SK-N-MC (cell line): ENCODE data around the gene PMCH.

Source experiments
- DNase-seq: peaks from one replicate; pipeline ENCODE4 v3.0.0-alpha.2; 2011; ENCODE audit warnings: low read depth, low spot score
- H3K27ac ChIP-seq: fragments of 200-600 bp; sonication (generic); 2 replicates; pipeline ENCODE4 v1.5.1; 2016; ENCODE audit warnings: mixed run types
- H3K36me3 ChIP-seq: fragments of 200-600 bp; sonication (generic); 2 replicates; pipeline ENCODE4 v1.6.1; 2017; ENCODE audit warnings: antibody characterized with exemption, low read length, mixed read lengths; ENCODE audit not compliant: insufficient read depth
- H3K4me3 ChIP-seq: fragments of 200-600 bp; sonication (generic); 2 replicates; pipeline ENCODE4 v1.5.1; 2016
- H3K9ac ChIP-seq: fragments of 200-600 bp; sonication (generic); 2 replicates; pipeline ENCODE4 v1.8.0; 2017; ENCODE audit warnings: mixed run types, mixed read lengths; ENCODE audit not compliant: insufficient read length
- H3K9me3 ChIP-seq: fragments of 200-600 bp; sonication (generic); 2 replicates; pipeline ENCODE4 v1.6.1; 2017; ENCODE audit warnings: low read depth, mild to moderate bottlenecking, antibody characterized with exemption, low read length, moderate library complexity, mixed read lengths
- EZH2 ChIP-seq: fragments of 200-600 bp; sonication (generic); IDR thresholded peaks from one replicate; pipeline ENCODE4 v1.6.1; 2017; ENCODE audit warnings: antibody characterized with exemption
- FOXP2 ChIP-seq: optimal IDR thresholded peaks from 2 replicates; pipeline ENCODE3; 2011; ENCODE audit warnings: mild to moderate bottlenecking, moderate library complexity; ENCODE audit not compliant: insufficient read depth; ENCODE audit errors: extremely low read length, control extremely low read depth
- POLR2AphosphoS5 ChIP-seq: IDR thresholded peaks from 2 replicates; pipeline ENCODE4 v1.6.1; 2012; ENCODE audit warnings: mild to moderate bottlenecking, low read depth, low read length, borderline replicate concordance

Gene PMCH

GRCh38 chr12:102202556-102202955 is 4.9 kb upstream of the PMCH start:
- no peak for TF ChIP-seq POLR2AphosphoS5
- no peak for TF ChIP-seq FOXP2
- no peak for TF ChIP-seq EZH2
- no peak for DNase-seq
- no peak overlapping the region for H3K27ac ChIP-seq
- H3K36me3 ChIP-seq: peaks cover 27% of the 10 kb centered on the region
- no peak overlapping the region for H3K9ac ChIP-seq
- H3K9me3 ChIP-seq: no peaks in the 10 kb centered on the region
- H3K4me3 ChIP-seq: no peak overlapping the region

GRCh38 chr12:102201436-102202061 is 3.9 kb upstream of the PMCH start:
- TF ChIP-seq POLR2AphosphoS5 (no peak), EZH2 (no peak), FOXP2 (no peak)

GRCh38 chr12:102195826-102196225 is 1.8 kb downstream of the PMCH start:
- DNase-seq: no peak
- Histone ChIP-seq H3K4me3 (no peak overlapping the region), H3K9me3 (no peaks in the 10 kb centered on the region), H3K27ac (no peak overlapping the region), H3K36me3 (peaks cover 8% of the 10 kb centered on the region), H3K9ac (no peak overlapping the region)
- no peak for TF ChIP-seq FOXP2
- TF ChIP-seq POLR2AphosphoS5: no peak
- TF ChIP-seq EZH2: no peak

More at GRCh38 chr12:102201436-102202061, 3.9 kb upstream of the PMCH start:
- Histone ChIP-seq H3K9me3 (no peaks in the 10 kb centered on the region), H3K4me3 (no peak overlapping the region), H3K9ac (no peak overlapping the region), H3K27ac (no peak overlapping the region), H3K36me3 (peaks cover 17% of the 10 kb centered on the region; the same call in 1 of the 2 replicates)
- DNase-seq: no peak

- Histone ChIP-seq H3K9me3 (no peaks in the 10 kb centered on the region), H3K36me3 (peaks cover 9% of the 10 kb centered on the region; the same call in 1 of the 2 replicates), H3K27ac (no peak overlapping the region), H3K4me3 (no peak overlapping the region), H3K9ac (no peak overlapping the region)
- TF ChIP-seq POLR2AphosphoS5 (no peak), EZH2 (no peak), FOXP2 (no peak)
- peak; percentile 10 for DNase-seq
These were observed 15.0 kb downstream of the PMCH start for GRCh38 chr12:102182635-102183034.

- no peak for TF ChIP-seq FOXP2
- no peak for TF ChIP-seq POLR2AphosphoS5
- no peak for TF ChIP-seq EZH2
- H3K9ac ChIP-seq: no peak overlapping the region
- H3K9me3 ChIP-seq: no peaks in the 10 kb centered on the region
- H3K4me3 ChIP-seq: no peak overlapping the region
- no peak overlapping the region for H3K27ac ChIP-seq
- H3K36me3 ChIP-seq: peaks cover 12% of the 10 kb centered on the region
- DNase-seq: no peak
These were observed 22.9 kb downstream of the PMCH start for GRCh38 chr12:102174761-102175160.

- Histone ChIP-seq H3K36me3 (peaks cover 12% of the 10 kb centered on the region), H3K4me3 (no peak overlapping the region), H3K27ac (no peak overlapping the region), H3K9ac (no peak overlapping the region), H3K9me3 (no peaks in the 10 kb centered on the region)
- DNase-seq: no peak
- TF ChIP-seq EZH2 (no peak), POLR2AphosphoS5 (no peak), FOXP2 (no peak)
These were observed 23.5 kb downstream of the PMCH start for GRCh38 chr12:102174117-102174516.

- H3K36me3 ChIP-seq: peaks cover 12% of the 10 kb centered on the region
These were observed 25.2 kb downstream of the PMCH start for GRCh38 chr12:102172436-102172835.

GRCh38 chr12:102171951-102172350 is 25.7 kb downstream of the PMCH start:
- H3K9ac ChIP-seq: no peak overlapping the region
- no peaks in the 10 kb centered on the region for H3K9me3 ChIP-seq
- no peak overlapping the region for H3K4me3 ChIP-seq
- no peak overlapping the region for H3K27ac ChIP-seq
- DNase-seq: peak; percentile 12
- peaks cover 9% of the 10 kb centered on the region for H3K36me3 ChIP-seq
- TF ChIP-seq EZH2: no peak
- no peak for TF ChIP-seq POLR2AphosphoS5
- no peak for TF ChIP-seq FOXP2

More at GRCh38 chr12:102172436-102172835, 25.2 kb downstream of the PMCH start:
- TF ChIP-seq EZH2 (no peak), POLR2AphosphoS5 (no peak), FOXP2 (no peak)
- Histone ChIP-seq H3K9me3 (no peaks in the 10 kb centered on the region), H3K27ac (no peak overlapping the region), H3K4me3 (no peak overlapping the region), H3K9ac (no peak overlapping the region)
- no peak for DNase-seq
